Fibroblast of lung (primary cell): ENCODE data around the gene SPON1. TPM values are rescaled to one million over a fixed set of nuclear protein-coding genes. Genes with fewer than 3 reads are reported as not detected.

Source experiments
- DNase-seq, 2 donors: peaks; one replicate each; pipeline versions ENCODE4 v3.0.0 to v3.0.0-alpha.2; 2010; ENCODE audit warnings: low read depth in 2 of 2
- H2AFZ ChIP-seq: 2 replicates; pipeline ENCODE4 v1.5.1; 2012; ENCODE audit warnings: low read length, control low read depth, inconsistent platforms
- H3K27ac ChIP-seq: 2 replicates; pipeline ENCODE4 v1.5.1; 2011; ENCODE audit warnings: low read length, control low read depth; ENCODE audit not compliant: insufficient read depth
- H3K27me3 ChIP-seq: 2 replicates; pipeline ENCODE4 v1.5.1; 2011; ENCODE audit warnings: mild to moderate bottlenecking, low read length; ENCODE audit not compliant: control insufficient read depth, insufficient read depth
- H3K36me3 ChIP-seq: 2 replicates; pipeline ENCODE4 v1.5.1; 2011; ENCODE audit warnings: low read length; ENCODE audit not compliant: control insufficient read depth, insufficient read depth
- H3K4me1 ChIP-seq: 2 replicates; pipeline ENCODE4 v1.5.1; 2011; ENCODE audit warnings: low read length; ENCODE audit not compliant: control insufficient read depth, insufficient read depth; ENCODE audit errors: extremely low read depth
- H3K4me2 ChIP-seq: 2 replicates; pipeline ENCODE4 v1.5.1; 2011; ENCODE audit warnings: low read length, control low read depth; ENCODE audit not compliant: insufficient read depth; ENCODE audit errors: extremely low read depth
- H3K4me3 ChIP-seq, 4 experiments: fragments of 200-600 bp in 1 of 4; sonication (generic) in 1 of 4; replicated peaks in 1 of 4; 2 replicates each; pipeline ENCODE4 v1.5.1; 2011 to 2016; ENCODE audit warnings: low read length in 4 of 4, low read depth in 3 of 4, mild to moderate bottlenecking in 3 of 4, control low read depth in 2 of 4, inconsistent platforms in 1 of 4, mixed read lengths in 1 of 4; ENCODE audit not compliant: insufficient read depth in 1 of 4; ENCODE audit errors: control extremely low read depth in 1 of 4
- H3K79me2 ChIP-seq: 2 replicates; pipeline ENCODE4 v1.5.1; 2012; ENCODE audit warnings: mild to moderate bottlenecking, low read length, inconsistent platforms; ENCODE audit not compliant: control insufficient read depth, insufficient read depth
- H3K9ac ChIP-seq: 2 replicates; pipeline ENCODE4 v1.5.1; 2011; ENCODE audit warnings: mild to moderate bottlenecking, low read length, control low read depth; ENCODE audit not compliant: insufficient read depth
- H3K9me3 ChIP-seq: 2 replicates; pipeline ENCODE4 v1.5.1; 2012; ENCODE audit warnings: low read depth, low read length; ENCODE audit not compliant: control insufficient read depth, insufficient read depth
- H4K20me1 ChIP-seq: 2 replicates; pipeline ENCODE4 v1.5.1; 2011; ENCODE audit warnings: low read length; ENCODE audit not compliant: control insufficient read depth, insufficient read depth; ENCODE audit errors: extremely low read depth
- CTCF ChIP-seq, 2 donors: IDR thresholded peaks in 1 of 2; conservative IDR thresholded peaks in 1 of 2; 1 replicate in 1 of 2; 2 replicates in 1 of 2; pipeline ENCODE4 v1.5.1; 2011 to 2012; ENCODE audit warnings: low read length in 2 of 2, control low read depth in 1 of 2, inconsistent platforms in 1 of 2, low read depth in 1 of 2, mild to moderate bottlenecking in 1 of 2
- EZH2 ChIP-seq: IDR thresholded peaks from 2 replicates; pipeline ENCODE4 v1.5.1; 2012; ENCODE audit warnings: low read length, control low read depth, mild to moderate bottlenecking; ENCODE audit errors: missing control alignments
- polyA plus RNA-seq, 2 donors: library from polyadenylated mRNA; depleted of rRNA in 1 of 2; stranded (reverse) in 1 of 2; unstranded in 1 of 2; fragments of >200 nt; gene quantifications; 2 replicates each; pipeline ENCODE4 v1.2.1, GENCODE V29; 2011 to 2012; ENCODE audit warnings: missing spikeins in 1 of 2
- total RNA-seq: library from RNA; depleted of rRNA; stranded (reverse); fragments of >200 nt; gene quantifications from 2 replicates; pipeline ENCODE4 v1.2.1, GENCODE V29; 2014

SPON1 gene
- total and polyA plus RNA-seq, 2 donors (not counting 1 experiment from before 2014, with no cell fraction given), result 0.45 to 3.5 TPM

GRCh38 chr11:14044916-14045315, 82.4 kb downstream of the SPON1 start:
- Histone ChIP-seq H3K27ac (no peak overlapping the region), H3K79me2 (no peaks in the 10 kb centered on the region), H3K36me3 (no peaks in the 10 kb centered on the region), H3K4me3 (no peak overlapping the region), H4K20me1 (no peaks in the 10 kb centered on the region), H3K9ac (no peak overlapping the region), H3K4me1 (no peaks in the 10 kb centered on the region), H3K27me3 (no peaks in the 10 kb centered on the region), H2AFZ (no peak overlapping the region), H3K9me3 (no peaks in the 10 kb centered on the region), H3K4me2 (no peak overlapping the region)
- TF ChIP-seq EZH2 (no peak), CTCF (conservative IDR thresholded peaks at IDR 0.05 in 1 of 2, IDR thresholded peaks at IDR 0.05 in 1 of 2; ENCODE audit: low read depth in 1 of 2, low read length in 2 of 2) (no peak)
- DNase-seq, result no peak

GRCh38 chr11:14045417-14045816, 82.9 kb downstream of the SPON1 start:
- Histone ChIP-seq H3K36me3 (no peaks in the 10 kb centered on the region), H3K4me2 (no peak overlapping the region), H3K9me3 (no peaks in the 10 kb centered on the region), H3K4me3 (no peak overlapping the region), H3K27me3 (no peaks in the 10 kb centered on the region), H2AFZ (no peak overlapping the region), H4K20me1 (no peaks in the 10 kb centered on the region), H3K9ac (no peak overlapping the region), H3K4me1 (no peaks in the 10 kb centered on the region), H3K79me2 (no peaks in the 10 kb centered on the region), H3K27ac (no peak overlapping the region)
- DNase-seq, result no peak
- no peak for TF ChIP-seq CTCF (conservative IDR thresholded peaks at IDR 0.05 in 1 of 2, IDR thresholded peaks at IDR 0.05 in 1 of 2; ENCODE audit: low read depth in 1 of 2, low read length in 2 of 2)
- no peak for TF ChIP-seq EZH2

- TF ChIP-seq EZH2 (no peak), CTCF (conservative IDR thresholded peaks at IDR 0.05 in 1 of 2, IDR thresholded peaks at IDR 0.05 in 1 of 2; ENCODE audit: low read depth in 1 of 2, low read length in 2 of 2) (no peak)
- Histone ChIP-seq H3K4me1 (no peaks in the 10 kb centered on the region), H2AFZ (no peak overlapping the region), H4K20me1 (no peaks in the 10 kb centered on the region), H3K9ac (no peak overlapping the region), H3K4me3 (no peak overlapping the region), H3K27ac (no peak overlapping the region), H3K36me3 (no peaks in the 10 kb centered on the region), H3K27me3 (no peaks in the 10 kb centered on the region), H3K9me3 (no peaks in the 10 kb centered on the region), H3K79me2 (no peaks in the 10 kb centered on the region), H3K4me2 (no peak overlapping the region)
- DNase-seq, result no peak
Measured at GRCh38 chr11:14052198-14052597, 89.7 kb downstream of the SPON1 start.
